ENCODE measurements around the gene SIAH2. TPM values are rescaled to one million over a fixed set of nuclear protein-coding genes. Genes with fewer than 3 reads are reported as not detected.
A peak's percentile ranks its signal among the peaks of the same experiment; 100 is the strongest.

SIAH2 gene
- total and polyA plus RNA-seq, 2 donors, result 22.4 to 24.5 TPM

DNA sequence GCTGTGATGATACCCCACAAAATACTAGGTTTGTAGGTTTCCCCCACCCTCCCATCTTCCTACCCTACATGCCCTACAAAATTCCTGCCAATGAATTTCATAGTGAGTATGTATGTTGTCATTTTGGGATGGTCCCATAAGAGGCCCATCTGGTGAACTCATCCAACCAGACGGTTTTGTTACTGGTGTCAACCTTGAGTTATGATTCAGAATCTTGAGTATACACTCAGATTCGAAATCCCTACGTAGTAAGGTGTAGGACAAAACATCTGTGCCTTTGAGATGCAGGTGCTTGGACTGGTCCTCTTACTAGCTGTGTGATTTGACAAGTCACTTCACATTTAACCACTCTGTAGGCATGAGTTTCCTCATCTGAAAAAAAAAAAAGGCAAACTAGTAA is 3.6 kb downstream of the SIAH2 start:
- Histone ChIP-seq H3K27ac (ENCODE audit: low read depth in 1 of 2, low read length in 1 of 2) (no peak overlapping the region), H3K4me1 (ENCODE audit: control insufficient read depth in 2 of 2, insufficient read depth in 2 of 2, low read length in 2 of 2) (peaks cover 8 to 19% of the 10 kb centered on the region in 2 donors), H3K36me3 (ENCODE audit: control insufficient read depth in 2 of 2, insufficient read depth in 2 of 2, low read length in 1 of 2) (peaks cover 0 to 4% of the 10 kb centered on the region in 2 donors), H3K27me3 (ENCODE audit: control insufficient read depth in 2 of 2, insufficient read depth in 1 of 2, low read length in 1 of 2) (no peaks in the 10 kb centered on the region), H3K4me3 (ENCODE audit: low read length in 2 of 2) (no peak overlapping the region), H3K9me3 (ENCODE audit: control insufficient read depth in 2 of 2, insufficient read depth in 1 of 2, low read length in 1 of 2) (no peaks in the 10 kb centered on the region)
- DNase-seq (ENCODE audit: low read depth in 6 of 9, low spot score in 9 of 9), result no peak
- 90% methylated on average over 3 of the region's 3 CpGs for WGBS

DNA sequence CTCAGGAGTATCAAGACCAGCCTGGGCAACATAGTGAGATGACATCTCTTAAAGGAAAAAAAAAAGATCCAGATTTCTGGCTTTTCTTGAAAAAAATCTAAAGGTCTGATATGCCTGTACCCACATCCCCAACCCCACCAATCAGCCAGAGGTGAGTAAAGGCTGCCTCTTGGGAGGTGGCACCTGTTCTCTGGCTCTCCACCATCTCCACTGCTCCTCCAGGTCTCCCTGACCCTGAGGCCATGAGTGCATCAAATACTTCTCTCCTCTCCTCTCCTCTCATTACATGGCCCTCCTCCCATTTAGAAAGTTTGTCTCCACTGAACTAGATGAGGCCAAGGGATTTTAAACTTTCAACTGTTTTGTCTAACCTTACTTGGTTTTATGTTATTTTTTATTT is 5.2 kb downstream of the SIAH2 start:
- DNase-seq (ENCODE audit: low read depth in 6 of 9, low spot score in 9 of 9), result no peak
- Histone ChIP-seq H3K27ac (ENCODE audit: low read depth in 1 of 2, low read length in 1 of 2) (no peak overlapping the region), H3K4me1 (ENCODE audit: control insufficient read depth in 2 of 2, insufficient read depth in 2 of 2, low read length in 2 of 2) (peaks cover 10 to 15% of the 10 kb centered on the region in 2 donors), H3K27me3 (ENCODE audit: control insufficient read depth in 2 of 2, insufficient read depth in 1 of 2, low read length in 1 of 2) (no peaks in the 10 kb centered on the region), H3K36me3 (ENCODE audit: control insufficient read depth in 2 of 2, insufficient read depth in 2 of 2, low read length in 1 of 2) (peaks cover 0 to 4% of the 10 kb centered on the region in 2 donors), H3K9me3 (ENCODE audit: control insufficient read depth in 2 of 2, insufficient read depth in 1 of 2, low read length in 1 of 2) (no peaks in the 10 kb centered on the region), H3K4me3 (ENCODE audit: low read length in 2 of 2) (no peak overlapping the region)

DNA sequence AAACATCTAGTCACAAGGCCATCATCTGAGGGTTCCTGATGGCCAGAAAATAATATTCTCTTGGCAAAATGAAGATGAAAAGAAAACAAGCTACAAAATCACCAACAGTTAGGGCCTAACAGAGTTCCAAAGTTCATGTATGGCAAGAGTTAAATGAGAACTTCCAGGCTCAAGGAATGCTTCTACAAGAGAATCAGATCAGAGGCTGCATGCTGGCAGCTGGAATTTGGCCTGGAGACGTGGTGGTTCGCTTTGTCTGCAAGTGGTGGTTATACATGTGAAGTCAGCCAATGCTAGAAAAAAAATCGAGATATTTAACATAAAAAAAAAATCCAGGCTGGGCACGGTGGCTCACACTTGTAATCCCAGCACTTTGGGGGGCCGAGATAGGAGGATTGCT is 5.6 kb downstream of the SIAH2 start:
- Histone ChIP-seq H3K4me3 (ENCODE audit: low read length in 2 of 2) (no peak overlapping the region), H3K27ac (ENCODE audit: low read depth in 1 of 2, low read length in 1 of 2) (no peak overlapping the region), H3K36me3 (ENCODE audit: control insufficient read depth in 2 of 2, insufficient read depth in 2 of 2, low read length in 1 of 2) (peaks cover 0 to 4% of the 10 kb centered on the region in 2 donors), H3K27me3 (ENCODE audit: control insufficient read depth in 2 of 2, insufficient read depth in 1 of 2, low read length in 1 of 2) (no peaks in the 10 kb centered on the region), H3K4me1 (ENCODE audit: control insufficient read depth in 2 of 2, insufficient read depth in 2 of 2, low read length in 2 of 2) (peaks cover 13 to 16% of the 10 kb centered on the region in 2 donors), H3K9me3 (ENCODE audit: control insufficient read depth in 2 of 2, insufficient read depth in 1 of 2, low read length in 1 of 2) (no peaks in the 10 kb centered on the region)
- DNase-seq (ENCODE audit: low read depth in 6 of 9, low spot score in 9 of 9), result no peak
- 93% methylated on average over 5 of the region's 5 CpGs for WGBS

DNA sequence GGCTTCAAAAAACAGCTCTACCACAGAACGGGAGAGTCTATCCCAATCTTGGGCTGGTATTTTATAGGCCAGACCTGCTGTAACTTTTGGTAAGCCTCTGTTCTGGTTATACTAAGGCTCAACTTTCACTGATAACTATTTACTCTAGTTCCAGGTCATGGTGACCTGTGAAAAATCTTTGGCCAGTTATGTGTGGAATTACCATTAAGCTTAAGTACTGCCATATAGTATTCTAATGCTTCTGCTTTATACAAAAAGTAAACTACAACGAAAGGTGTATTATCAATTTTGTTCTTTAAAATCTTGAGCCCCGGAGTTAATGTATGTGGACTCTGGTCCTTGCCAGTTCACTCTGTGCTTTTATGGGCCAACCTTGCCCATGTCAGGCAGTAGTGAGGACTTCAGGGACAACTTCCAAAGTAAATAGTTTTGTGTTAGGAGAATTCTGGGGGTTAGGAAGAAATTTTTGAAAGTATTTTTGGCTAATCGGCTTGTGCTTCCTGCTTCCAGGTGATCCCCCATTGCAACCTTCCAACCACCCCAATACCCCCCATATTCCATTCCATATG is 6.4 kb downstream of the SIAH2 start:
- no peak for DNase-seq (ENCODE audit: low read depth in 6 of 9, low spot score in 9 of 9)
- H3K27me3 ChIP-seq (ENCODE audit: control insufficient read depth in 2 of 2, insufficient read depth in 1 of 2, low read length in 1 of 2), result no peaks in the 10 kb centered on the region
- no peak overlapping the region for H3K27ac ChIP-seq (ENCODE audit: low read depth in 1 of 2, low read length in 1 of 2)
- peaks cover 0 to 4% of the 10 kb centered on the region in 2 donors for H3K36me3 ChIP-seq (ENCODE audit: control insufficient read depth in 2 of 2, insufficient read depth in 2 of 2, low read length in 1 of 2)
- no peaks in the 10 kb centered on the region for H3K9me3 ChIP-seq (ENCODE audit: control insufficient read depth in 2 of 2, insufficient read depth in 1 of 2, low read length in 1 of 2)
- WGBS, result 98% methylated on average over 4 of the region's 4 CpGs
- H3K4me3 ChIP-seq (ENCODE audit: low read length in 2 of 2), result no peak overlapping the region
- peaks cover 18 to 21% of the 10 kb centered on the region in 2 donors for H3K4me1 ChIP-seq (ENCODE audit: control insufficient read depth in 2 of 2, insufficient read depth in 2 of 2, low read length in 2 of 2)

DNA sequence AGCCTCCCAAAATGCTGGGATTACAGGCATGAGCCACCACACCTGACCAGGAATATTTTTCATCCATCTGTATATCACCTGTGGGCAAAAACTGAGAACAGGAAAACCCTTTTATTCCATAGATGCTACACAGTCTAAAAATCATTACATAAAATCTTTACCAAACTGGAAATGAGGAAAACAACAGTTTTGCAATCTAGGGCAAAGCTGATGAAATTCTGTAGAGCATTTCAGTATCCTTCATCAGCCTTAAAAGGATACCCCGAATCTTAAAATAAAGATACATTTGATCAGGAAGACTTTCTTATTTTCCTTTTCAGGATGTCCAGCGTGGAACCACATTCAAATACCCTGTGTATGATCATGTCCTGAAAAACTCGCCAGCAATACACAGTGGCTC is 7.1 kb downstream of the SIAH2 start:
- 98% methylated on average over 3 of the region's 3 CpGs for WGBS
- Histone ChIP-seq H3K4me1 (ENCODE audit: control insufficient read depth in 2 of 2, insufficient read depth in 2 of 2, low read length in 2 of 2) (peaks cover 16 to 25% of the 10 kb centered on the region in 2 donors), H3K27ac (ENCODE audit: low read depth in 1 of 2, low read length in 1 of 2) (no peak overlapping the region), H3K27me3 (ENCODE audit: control insufficient read depth in 2 of 2, insufficient read depth in 1 of 2, low read length in 1 of 2) (no peaks in the 10 kb centered on the region), H3K36me3 (ENCODE audit: control insufficient read depth in 2 of 2, insufficient read depth in 2 of 2, low read length in 1 of 2) (peaks cover 0 to 4% of the 10 kb centered on the region in 2 donors), H3K4me3 (ENCODE audit: low read length in 2 of 2) (no peak overlapping the region), H3K9me3 (ENCODE audit: control insufficient read depth in 2 of 2, insufficient read depth in 1 of 2, low read length in 1 of 2) (no peaks in the 10 kb centered on the region)
- DNase-seq (ENCODE audit: low read depth in 6 of 9, low spot score in 9 of 9), result no peak

DNA sequence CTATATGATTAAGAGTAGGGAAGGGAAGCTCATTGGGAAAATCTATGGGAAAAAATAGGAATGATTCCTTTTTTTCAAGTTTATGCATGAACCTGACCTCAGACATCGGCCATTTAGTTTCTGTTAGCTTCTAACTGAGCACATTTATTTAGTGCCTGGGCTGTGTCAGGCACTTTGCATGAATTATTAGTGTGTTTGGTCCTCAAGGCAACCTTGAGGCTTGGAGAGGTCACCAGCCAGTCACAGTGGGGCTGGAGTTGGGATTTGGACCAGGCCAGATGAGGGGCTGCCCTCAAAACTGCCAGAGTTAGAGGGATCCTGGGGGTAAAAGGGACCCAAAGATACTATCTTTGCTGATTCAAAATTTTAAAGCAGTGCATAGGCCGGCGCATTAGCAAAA is 8.1 kb downstream of the SIAH2 start:
- H3K27ac ChIP-seq (ENCODE audit: low read depth in 1 of 2, low read length in 1 of 2), result no peak overlapping the region
- no peak for DNase-seq (ENCODE audit: low read depth in 6 of 9, low spot score in 9 of 9)
- peaks cover 0 to 4% of the 10 kb centered on the region in 2 donors for H3K36me3 ChIP-seq (ENCODE audit: control insufficient read depth in 2 of 2, insufficient read depth in 2 of 2, low read length in 1 of 2)
- no peak overlapping the region for H3K4me3 ChIP-seq (ENCODE audit: low read length in 2 of 2)
- H3K9me3 ChIP-seq (ENCODE audit: control insufficient read depth in 2 of 2, insufficient read depth in 1 of 2, low read length in 1 of 2), result no peaks in the 10 kb centered on the region
- 82% methylated on average over 3 of the region's 3 CpGs for WGBS
- H3K4me1 ChIP-seq (ENCODE audit: control insufficient read depth in 2 of 2, insufficient read depth in 2 of 2, low read length in 2 of 2), result peaks cover 13 to 25% of the 10 kb centered on the region in 2 donors
- no peaks in the 10 kb centered on the region for H3K27me3 ChIP-seq (ENCODE audit: control insufficient read depth in 2 of 2, insufficient read depth in 1 of 2, low read length in 1 of 2)

DNA sequence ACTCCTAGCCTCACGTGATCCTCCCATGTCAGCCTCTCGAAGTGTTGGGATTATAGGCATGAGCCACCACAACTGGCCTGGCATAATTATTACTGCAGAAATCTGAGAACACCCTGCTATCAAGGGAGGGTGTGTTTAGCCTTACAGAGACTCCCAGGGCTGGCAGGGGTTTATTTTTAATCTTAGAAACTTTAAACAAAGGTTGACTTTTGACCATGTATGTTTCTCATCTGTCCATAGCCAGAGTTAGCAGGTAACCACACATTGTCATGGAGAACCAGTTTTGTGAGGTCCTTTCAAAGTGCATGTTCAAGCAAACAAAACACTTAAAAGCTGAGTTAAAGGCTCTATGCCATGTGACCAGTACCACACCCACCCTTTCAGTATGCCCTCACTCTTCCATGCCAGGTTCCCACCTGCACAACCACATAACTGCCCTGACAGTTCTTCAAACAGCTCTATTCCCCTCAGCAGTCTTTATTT is 11.1 kb downstream of the SIAH2 start:
- Histone ChIP-seq H3K4me3 (ENCODE audit: low read length in 2 of 2) (no peak overlapping the region), H3K27ac (ENCODE audit: low read depth in 1 of 2, low read length in 1 of 2) (no peak overlapping the region), H3K4me1 (ENCODE audit: control insufficient read depth in 2 of 2, insufficient read depth in 2 of 2, low read length in 2 of 2) (peaks cover 10 to 17% of the 10 kb centered on the region in 2 donors), H3K9me3 (ENCODE audit: control insufficient read depth in 2 of 2, insufficient read depth in 1 of 2, low read length in 1 of 2) (no peaks in the 10 kb centered on the region), H3K36me3 (ENCODE audit: control insufficient read depth in 2 of 2, insufficient read depth in 2 of 2, low read length in 1 of 2) (peaks cover 0 to under 1% of the 10 kb centered on the region in 2 donors), H3K27me3 (ENCODE audit: control insufficient read depth in 2 of 2, insufficient read depth in 1 of 2, low read length in 1 of 2) (no peaks in the 10 kb centered on the region)
- WGBS, result 94% methylated on average over 2 of the region's 2 CpGs
- peak in 5 of 9 donors; percentile 41 to 83 (median 60) for DNase-seq (ENCODE audit: low read depth in 6 of 9, low spot score in 9 of 9)

DNA sequence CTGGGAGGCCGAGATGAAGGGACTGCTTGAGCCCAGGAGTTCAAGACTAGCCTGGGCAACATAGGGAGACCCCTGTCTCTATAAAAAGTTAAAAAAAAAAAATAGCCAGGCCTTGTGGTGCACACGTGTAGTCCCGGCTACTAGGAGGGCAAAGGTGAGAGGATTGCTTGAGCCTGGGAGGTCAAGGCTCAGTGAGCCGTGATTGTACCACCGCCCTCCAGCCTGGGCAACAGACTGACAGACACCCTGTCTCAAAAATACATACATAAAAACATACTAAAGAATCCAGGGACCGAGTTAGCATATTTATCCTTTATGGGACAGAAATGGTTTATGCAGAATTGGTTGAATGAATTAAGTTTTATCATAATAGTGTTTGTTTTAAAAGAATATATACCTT is 13.7 kb downstream of the SIAH2 start:
- H3K36me3 ChIP-seq (ENCODE audit: control insufficient read depth in 2 of 2, insufficient read depth in 2 of 2, low read length in 1 of 2), result peaks cover 0 to 5% of the 10 kb centered on the region in 2 donors
- no peak overlapping the region for H3K4me3 ChIP-seq (ENCODE audit: low read length in 2 of 2)
- peaks cover 10 to 17% of the 10 kb centered on the region in 2 donors for H3K4me1 ChIP-seq (ENCODE audit: control insufficient read depth in 2 of 2, insufficient read depth in 2 of 2, low read length in 2 of 2)
- no peak overlapping the region for H3K27ac ChIP-seq (ENCODE audit: low read depth in 1 of 2, low read length in 1 of 2)
- H3K9me3 ChIP-seq (ENCODE audit: control insufficient read depth in 2 of 2, insufficient read depth in 1 of 2, low read length in 1 of 2), result no peaks in the 10 kb centered on the region
- no peaks in the 10 kb centered on the region for H3K27me3 ChIP-seq (ENCODE audit: control insufficient read depth in 2 of 2, insufficient read depth in 1 of 2, low read length in 1 of 2)
- 97% methylated on average over 6 of the region's 6 CpGs for WGBS
- no peak for DNase-seq (ENCODE audit: low read depth in 6 of 9, low spot score in 9 of 9)

DNA sequence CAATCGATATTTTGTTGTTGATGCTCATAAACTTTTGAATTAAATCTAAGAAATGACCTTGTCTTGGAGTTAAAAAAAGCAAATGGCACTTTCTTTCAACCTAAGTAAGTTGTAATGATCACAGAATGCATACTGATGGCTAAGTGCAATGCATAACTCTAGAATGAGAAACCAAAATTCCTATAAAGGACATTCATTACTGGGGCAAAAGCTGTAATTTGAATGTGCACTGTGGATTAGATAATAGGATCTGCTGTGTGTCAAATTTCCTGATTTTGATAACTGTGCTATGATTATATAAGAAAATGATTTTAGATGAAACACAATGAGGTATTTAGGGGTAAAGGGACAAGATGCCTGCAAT is 14.3 kb downstream of the SIAH2 start:
- H3K4me3 ChIP-seq (ENCODE audit: low read length in 2 of 2), result no peak overlapping the region

More for the DNA sequence above, 14.3 kb downstream of the SIAH2 start:
- 32% methylated on average over 1 of the region's 1 CpG for WGBS
- Histone ChIP-seq H3K36me3 (ENCODE audit: control insufficient read depth in 2 of 2, insufficient read depth in 2 of 2, low read length in 1 of 2) (peaks cover 0 to 5% of the 10 kb centered on the region in 2 donors), H3K4me1 (ENCODE audit: control insufficient read depth in 2 of 2, insufficient read depth in 2 of 2, low read length in 2 of 2) (peaks cover 10 to 17% of the 10 kb centered on the region in 2 donors), H3K27me3 (ENCODE audit: control insufficient read depth in 2 of 2, insufficient read depth in 1 of 2, low read length in 1 of 2) (no peaks in the 10 kb centered on the region), H3K27ac (ENCODE audit: low read depth in 1 of 2, low read length in 1 of 2) (no peak overlapping the region), H3K9me3 (ENCODE audit: control insufficient read depth in 2 of 2, insufficient read depth in 1 of 2, low read length in 1 of 2) (no peaks in the 10 kb centered on the region)
- no peak for DNase-seq (ENCODE audit: low read depth in 6 of 9, low spot score in 9 of 9)
